GM12872 (cell line): ENCODE data around the gene SLC2A8.
A peak's percentile ranks its signal among the peaks of the same experiment; 100 is the strongest.

Source experiments
- CTCF ChIP-seq: IDR thresholded peaks from 3 replicates; pipeline ENCODE4 v1.5.1; 2011; ENCODE audit warnings: low read depth, mild to moderate bottlenecking, low read length, moderate library complexity; ENCODE audit not compliant: insufficient read depth

The SLC2A8 gene

GRCh38 chr9:127450243-127450760, 53.3 kb downstream of the SLC2A8 start:
- no peak for TF ChIP-seq CTCF

DNA sequence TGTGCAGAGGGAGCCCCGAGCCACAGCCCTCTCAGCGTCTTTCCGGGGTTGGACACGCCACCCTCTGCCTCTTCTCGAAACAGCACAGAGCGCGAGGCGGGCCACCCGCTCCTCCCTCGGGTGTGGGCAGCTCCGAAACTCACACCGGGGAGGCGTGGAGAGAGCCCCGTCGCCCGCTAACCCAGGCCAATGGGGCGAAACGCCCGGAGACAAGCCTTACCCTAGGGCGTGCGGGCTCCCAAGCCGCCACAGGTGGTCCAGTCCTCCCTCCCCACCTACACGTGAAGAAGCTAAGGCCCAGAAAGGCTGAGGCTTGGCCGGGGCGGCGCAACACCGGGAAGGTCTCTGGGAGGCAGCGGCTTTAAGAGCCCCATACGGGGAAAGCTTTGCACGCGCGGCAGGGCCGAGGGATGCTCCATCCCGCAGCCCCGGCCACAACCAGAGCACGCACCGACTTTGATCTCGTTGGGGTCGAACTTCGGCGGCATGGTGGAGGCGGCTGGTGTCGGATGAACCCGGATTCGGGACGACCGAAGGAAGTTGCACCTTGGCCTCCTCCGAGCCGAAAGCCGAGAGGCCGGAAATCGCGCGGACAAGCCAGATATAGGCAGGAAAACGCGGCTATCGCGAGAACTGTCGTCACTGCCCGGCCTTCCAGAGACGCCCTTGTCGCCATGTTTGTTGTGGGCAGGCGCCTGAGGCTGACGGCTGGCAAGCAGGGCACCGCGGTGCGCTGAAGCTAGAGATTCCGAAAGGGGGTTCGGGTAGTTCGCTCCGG, 54.0 kb downstream of the SLC2A8 start, which contains the start of the genes LRSAM1 and RPL12:
TSS of gene LRSAM1 (plus strand) at position 681 of the 778 bp plus-strand sequence. CDS start 3,018 bp downstream, outside the sequence.
TSS of gene RPL12 (minus strand) at position 577 of the 778 bp plus-strand sequence. CDS start at position 488, 89 bp downstream.
- TF ChIP-seq CTCF = peak; percentile 24; the same call in 1 of the 3 replicates

- no peak for TF ChIP-seq CTCF
Measured at GRCh38 chr9:127451608-127451857, 54.6 kb downstream of the SLC2A8 start.

DNA sequence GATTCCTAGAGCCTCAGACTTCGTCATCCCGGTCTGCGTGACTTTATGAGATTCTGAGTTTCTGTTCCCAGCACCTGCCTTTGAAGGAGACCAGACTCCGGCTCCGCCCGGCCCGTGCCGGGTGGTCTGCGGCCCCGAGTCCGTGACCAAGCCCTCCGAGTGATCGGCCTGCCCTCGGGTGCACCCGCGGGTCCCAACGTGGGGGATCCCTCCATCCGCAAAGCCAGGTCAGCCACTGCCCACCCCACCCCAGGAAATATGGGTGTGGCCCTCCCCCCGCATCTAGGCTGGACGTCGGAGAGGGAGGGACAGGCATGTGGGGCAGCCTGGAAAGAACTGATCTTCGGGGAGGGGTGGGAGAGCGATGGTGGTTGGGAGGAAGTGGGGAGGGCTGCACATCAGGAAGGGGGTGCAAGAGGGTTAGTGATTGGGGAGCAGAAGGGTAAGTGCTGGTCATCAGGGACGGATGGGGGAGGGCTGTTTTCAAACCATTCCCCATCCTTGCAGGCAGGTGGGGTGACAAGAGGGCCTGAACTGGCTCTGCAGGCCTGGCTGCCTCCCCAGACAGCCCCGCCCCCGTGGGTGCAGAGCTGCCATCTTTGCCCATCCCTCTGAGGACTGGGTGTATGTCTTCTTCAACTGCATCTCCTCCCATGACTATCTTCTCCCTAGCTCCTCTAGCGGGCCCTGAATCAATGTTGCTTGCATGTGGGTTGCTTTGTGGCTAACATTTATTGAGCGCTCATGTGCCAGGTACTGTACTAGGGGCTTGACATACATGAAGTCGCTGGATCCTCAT, 55.1 kb downstream of the SLC2A8 start:
- no peak; the same call in 2 of the 3 replicates for TF ChIP-seq CTCF

DNA sequence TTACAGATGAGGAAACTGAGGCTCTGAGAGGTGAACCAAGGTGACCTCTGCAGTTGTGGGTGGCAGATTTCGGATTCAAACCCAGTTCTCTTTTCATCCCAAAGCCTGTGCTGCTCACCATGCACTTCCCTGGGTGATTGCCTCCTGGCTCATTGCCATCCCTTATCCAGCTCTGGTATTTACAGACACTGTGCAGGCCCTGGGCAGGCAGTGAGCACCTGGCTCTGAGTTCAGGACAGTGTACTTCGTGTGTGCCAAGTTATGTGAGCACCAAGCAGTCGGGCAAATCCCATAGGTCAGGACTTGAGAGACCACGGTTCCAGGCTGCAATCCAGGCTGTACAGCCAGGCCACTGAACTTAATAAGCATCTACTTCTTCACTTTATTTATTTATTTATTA, 55.7 kb downstream of the SLC2A8 start:
- no peak for TF ChIP-seq CTCF

- peak; percentile 59 for TF ChIP-seq CTCF
Measured at GRCh38 chr9:127455324-127455992, 58.5 kb downstream of the SLC2A8 start.
